Measurements from ENCODE around the gene P2RY1. TPM values are rescaled to one million over a fixed set of nuclear protein-coding genes. Genes with fewer than 3 reads are reported as not detected.

P2RY1 gene
- total and polyA plus RNA-seq, 9 of the 15 experiments (the other 6 are each of a cell fraction or from before 2014, with no cell fraction given), result 6.0 to 27.9 (median 18.4) TPM

DNA sequence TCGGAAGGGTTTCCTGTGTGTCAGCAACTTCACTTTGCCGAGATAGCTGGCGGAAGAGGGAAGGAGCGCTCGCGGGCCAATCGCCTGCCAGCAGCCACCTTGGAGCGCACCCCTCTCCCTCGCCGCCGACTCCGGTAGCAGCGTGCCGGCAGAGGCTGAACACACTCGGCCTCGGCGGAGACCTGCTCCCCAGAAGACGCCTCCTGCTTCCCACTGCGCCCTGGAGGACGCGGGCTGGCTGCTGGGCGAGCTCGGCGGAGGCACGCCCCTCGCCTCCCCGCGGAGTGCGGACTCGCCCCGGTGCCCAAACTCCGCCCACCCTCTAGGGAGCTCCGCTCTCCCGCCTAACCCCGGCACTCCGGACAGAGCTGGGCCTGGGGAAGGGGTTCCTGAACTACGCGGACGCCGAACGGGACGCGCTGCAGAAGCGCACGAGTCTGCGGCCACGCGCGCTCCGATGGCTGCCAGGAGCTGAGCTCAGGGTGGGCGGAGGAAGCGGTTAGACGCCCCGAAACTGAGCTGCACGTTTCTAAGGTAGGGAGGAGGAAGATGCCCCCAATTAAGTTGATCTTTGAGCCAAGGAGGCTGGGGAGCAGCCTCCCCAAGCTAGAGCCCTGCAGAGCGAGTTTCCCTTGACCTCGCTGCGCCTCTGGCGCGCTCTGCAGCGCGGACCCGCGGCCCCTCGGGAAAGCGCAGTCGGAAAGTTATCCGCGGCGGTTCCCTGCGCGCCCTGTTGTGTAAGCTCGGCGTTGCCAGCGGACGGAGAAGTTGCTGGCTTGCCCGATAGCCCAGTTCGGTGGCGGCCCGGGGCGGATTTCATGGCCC is at the start of gene P2RY1 (continued):
- TF ChIP-seq GTF3C2 (IDR thresholded peaks at IDR 0.05; ENCODE audit: borderline replicate concordance, extremely low read depth, insufficient read length), result no peak
- TF ChIP-seq SNAPC5 (CRISPR knock-in tag; IDR thresholded peaks at IDR 0.05), result no peak
- TF ChIP-seq, protein P1, sequence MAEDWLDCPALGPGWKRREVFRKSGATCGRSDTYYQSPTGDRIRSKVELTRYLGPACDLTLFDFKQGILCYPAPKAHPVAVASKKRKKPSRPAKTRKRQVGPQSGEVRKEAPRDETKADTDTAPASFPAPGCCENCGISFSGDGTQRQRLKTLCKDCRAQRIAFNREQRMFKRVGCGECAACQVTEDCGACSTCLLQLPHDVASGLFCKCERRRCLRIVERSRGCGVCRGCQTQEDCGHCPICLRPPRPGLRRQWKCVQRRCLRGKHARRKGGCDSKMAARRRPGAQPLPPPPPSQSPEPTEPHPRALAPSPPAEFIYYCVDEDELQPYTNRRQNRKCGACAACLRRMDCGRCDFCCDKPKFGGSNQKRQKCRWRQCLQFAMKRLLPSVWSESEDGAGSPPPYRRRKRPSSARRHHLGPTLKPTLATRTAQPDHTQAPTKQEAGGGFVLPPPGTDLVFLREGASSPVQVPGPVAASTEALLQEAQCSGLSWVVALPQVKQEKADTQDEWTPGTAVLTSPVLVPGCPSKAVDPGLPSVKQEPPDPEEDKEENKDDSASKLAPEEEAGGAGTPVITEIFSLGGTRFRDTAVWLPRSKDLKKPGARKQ (CRISPR knock-in tag; IDR thresholded peaks at IDR 0.05), result no peak
- TF ChIP-seq, protein P2, sequence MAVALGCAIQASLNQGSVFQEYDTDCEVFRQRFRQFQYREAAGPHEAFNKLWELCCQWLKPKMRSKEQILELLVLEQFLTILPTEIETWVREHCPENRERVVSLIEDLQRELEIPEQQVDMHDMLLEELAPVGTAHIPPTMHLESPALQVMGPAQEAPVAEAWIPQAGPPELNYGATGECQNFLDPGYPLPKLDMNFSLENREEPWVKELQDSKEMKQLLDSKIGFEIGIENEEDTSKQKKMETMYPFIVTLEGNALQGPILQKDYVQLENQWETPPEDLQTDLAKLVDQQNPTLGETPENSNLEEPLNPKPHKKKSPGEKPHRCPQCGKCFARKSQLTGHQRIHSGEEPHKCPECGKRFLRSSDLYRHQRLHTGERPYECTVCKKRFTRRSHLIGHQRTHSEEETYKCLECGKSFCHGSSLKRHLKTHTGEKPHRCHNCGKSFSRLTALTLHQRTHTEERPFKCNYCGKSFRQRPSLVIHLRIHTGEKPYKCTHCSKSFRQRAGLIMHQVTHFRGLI (CRISPR knock-in tag; IDR thresholded peaks at IDR 0.05), result no peak
- TF ChIP-seq BMI1 (IDR thresholded peaks at IDR 0.05; ENCODE audit: low read length), result no peak
- TF ChIP-seq ATF6 (CRISPR knock-in tag; IDR thresholded peaks at IDR 0.05), result no peak
- no peak for TF ChIP-seq ZKSCAN8 (CRISPR knock-in tag; IDR thresholded peaks at IDR 0.05)
- TF ChIP-seq ZNF212 (CRISPR knock-in tag; IDR thresholded peaks at IDR 0.05), result no peak
- TF ChIP-seq HDAC3 (IDR thresholded peaks at IDR 0.05; ENCODE audit: borderline replicate concordance, partially characterized antibody), result no peak
- no peak for TF ChIP-seq JUND (IDR thresholded peaks at IDR 0.05; ENCODE audit: borderline replicate concordance, low read depth, low read length)
- no peak for TF ChIP-seq JUND (tag; IDR thresholded peaks at IDR 0.05; ENCODE audit: borderline replicate concordance, low read depth, low read length)
- TF ChIP-seq, protein P3, sequence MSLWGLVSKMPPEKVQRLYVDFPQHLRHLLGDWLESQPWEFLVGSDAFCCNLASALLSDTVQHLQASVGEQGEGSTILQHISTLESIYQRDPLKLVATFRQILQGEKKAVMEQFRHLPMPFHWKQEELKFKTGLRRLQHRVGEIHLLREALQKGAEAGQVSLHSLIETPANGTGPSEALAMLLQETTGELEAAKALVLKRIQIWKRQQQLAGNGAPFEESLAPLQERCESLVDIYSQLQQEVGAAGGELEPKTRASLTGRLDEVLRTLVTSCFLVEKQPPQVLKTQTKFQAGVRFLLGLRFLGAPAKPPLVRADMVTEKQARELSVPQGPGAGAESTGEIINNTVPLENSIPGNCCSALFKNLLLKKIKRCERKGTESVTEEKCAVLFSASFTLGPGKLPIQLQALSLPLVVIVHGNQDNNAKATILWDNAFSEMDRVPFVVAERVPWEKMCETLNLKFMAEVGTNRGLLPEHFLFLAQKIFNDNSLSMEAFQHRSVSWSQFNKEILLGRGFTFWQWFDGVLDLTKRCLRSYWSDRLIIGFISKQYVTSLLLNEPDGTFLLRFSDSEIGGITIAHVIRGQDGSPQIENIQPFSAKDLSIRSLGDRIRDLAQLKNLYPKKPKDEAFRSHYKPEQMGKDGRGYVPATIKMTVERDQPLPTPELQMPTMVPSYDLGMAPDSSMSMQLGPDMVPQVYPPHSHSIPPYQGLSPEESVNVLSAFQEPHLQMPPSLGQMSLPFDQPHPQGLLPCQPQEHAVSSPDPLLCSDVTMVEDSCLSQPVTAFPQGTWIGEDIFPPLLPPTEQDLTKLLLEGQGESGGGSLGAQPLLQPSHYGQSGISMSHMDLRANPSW (CRISPR knock-in tag; IDR thresholded peaks at IDR 0.05), result no peak
- no peak for TF ChIP-seq U2AF2 (optimal IDR thresholded peaks at IDR 0.05; ENCODE audit: low read depth, low read length)
- TF ChIP-seq SIRT6 (IDR thresholded peaks at IDR 0.05; ENCODE audit: low read depth, low read length), result no peak
- TF ChIP-seq MIER1 (IDR thresholded peaks at IDR 0.05; ENCODE audit: low read depth), result no peak
- no peak for TF ChIP-seq ZKSCAN3 (CRISPR knock-in tag; IDR thresholded peaks at IDR 0.05)
